GM21423 (cell line): Measurements from ENCODE around the gene CCNA2.

Source experiments
- ATAC-seq: cut with Tn5 transposase; IDR thresholded peaks from one replicate; pipeline ENCODE4 v1.9.1; 2021; ENCODE audit warnings: mild to moderate bottlenecking, moderate library complexity; ENCODE audit not compliant: unreplicated experiment

Gene CCNA2

DNA sequence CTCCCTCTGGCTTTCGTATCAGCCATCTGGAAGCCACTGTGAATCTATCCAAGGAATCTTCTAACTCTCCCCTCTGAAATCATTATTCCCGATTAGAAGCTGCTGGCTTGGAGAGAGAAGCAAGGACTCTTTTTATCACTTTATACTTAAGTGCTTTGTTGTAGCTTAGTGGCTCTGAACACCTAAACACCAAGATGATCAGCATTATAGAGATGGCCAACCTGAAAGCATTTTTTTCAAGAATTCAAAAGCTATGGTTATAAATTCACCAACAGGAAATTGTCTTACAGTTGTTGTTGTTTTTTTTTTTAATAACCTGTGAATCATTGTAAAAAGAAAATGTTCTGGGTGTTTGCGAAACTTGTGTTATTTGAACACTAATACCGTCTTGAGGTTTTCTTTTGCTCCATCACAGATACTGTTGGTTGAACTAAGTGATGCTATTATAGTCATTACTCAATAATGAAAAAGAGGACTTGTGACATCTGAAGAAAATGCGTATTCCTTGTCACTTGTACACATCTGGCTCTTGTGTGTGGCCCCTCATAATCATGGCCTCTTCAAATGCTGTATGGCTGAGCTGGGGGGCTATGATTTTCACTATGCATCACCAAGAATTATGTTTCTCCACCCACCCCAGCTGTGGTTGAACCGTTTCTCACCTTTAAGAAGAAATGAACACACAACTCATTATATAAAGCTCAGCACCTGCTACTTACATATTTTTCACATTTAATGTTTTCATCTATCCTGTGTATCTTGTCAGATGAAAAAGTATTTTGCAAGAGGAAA is 46.9 kb downstream of the CCNA2 start:
- ATAC-seq: no peak

DNA sequence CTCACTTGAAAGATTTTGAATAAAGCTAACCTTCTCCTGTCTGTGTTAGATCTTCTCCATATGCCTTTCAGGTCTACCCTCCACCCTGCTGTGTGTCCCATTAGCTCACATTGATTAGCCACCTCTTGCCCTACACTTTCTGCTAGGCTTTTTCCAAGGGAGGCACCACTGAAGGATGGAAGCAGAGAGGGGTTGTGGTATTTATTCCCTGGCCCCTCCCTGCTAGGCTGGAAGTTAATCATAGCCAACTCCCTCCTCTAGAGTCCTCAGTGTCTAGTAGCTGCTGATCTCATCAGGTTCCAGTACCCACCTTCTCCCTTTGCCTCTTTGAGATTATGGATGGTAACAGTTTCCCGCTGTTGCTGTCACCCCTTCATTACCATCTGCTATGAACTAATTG is 49.8 kb downstream of the CCNA2 start:
- no peak for ATAC-seq

- no peak for ATAC-seq
Measured at GRCh38 chr4:121771869-121772268, 51.8 kb downstream of the CCNA2 start.

DNA sequence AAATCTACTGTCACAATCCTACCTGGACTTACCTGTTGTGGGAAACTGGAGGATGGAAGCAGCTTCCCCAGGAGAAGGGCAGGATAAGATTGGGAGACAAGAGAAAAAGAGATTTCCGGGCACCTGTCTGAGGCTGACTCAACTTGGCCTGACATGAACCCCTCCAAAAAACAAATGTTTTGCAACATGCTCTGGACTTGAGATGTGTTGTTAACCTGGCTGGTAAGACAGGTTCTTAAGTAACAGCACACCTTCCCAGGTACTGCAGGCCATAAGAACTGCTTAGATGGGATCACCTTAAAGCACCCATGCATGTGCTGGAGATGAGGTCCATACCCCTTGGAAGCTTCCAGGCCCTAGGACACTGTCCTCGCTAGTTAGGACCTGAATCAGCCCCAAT is 54.3 kb downstream of the CCNA2 start:
- no peak for ATAC-seq

DNA sequence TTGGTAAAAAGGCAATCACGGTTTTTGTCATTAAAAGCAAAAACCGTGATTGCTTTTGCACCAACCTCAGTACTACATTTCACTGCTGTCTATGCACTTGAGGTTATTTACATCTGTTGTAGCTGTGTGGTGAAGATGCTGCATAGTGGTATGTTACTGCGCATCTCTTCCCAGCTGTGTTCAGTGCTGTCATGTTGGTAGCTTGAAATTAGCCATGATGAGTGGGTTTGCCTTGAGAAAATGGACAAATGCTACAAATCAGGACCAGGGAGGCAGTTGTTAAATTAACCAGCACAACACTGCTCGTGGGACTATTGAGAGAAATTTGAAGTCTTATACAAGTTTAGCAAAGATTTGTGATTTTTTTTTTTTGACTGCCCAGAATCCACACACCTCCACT is 56.5 kb downstream of the CCNA2 start:
- no peak for ATAC-seq
